Effector CD4-positive, alpha-beta T cell (primary cell): Measurements from ENCODE around the gene ENDOD1.
A peak's percentile ranks its signal among the peaks of the same experiment; 100 is the strongest.

Source experiments
- DNase-seq: peaks from one replicate; pipeline ENCODE4 v3.0.0-alpha.2; 2020

Gene ENDOD1

GRCh38 chr11:95145430-95146060 lies 55.9 kb downstream of the ENDOD1 start:
- no peak for DNase-seq

- DNase-seq = no peak
Measured at GRCh38 chr11:95147364-95147905, 57.8 kb downstream of the ENDOD1 start.

DNA sequence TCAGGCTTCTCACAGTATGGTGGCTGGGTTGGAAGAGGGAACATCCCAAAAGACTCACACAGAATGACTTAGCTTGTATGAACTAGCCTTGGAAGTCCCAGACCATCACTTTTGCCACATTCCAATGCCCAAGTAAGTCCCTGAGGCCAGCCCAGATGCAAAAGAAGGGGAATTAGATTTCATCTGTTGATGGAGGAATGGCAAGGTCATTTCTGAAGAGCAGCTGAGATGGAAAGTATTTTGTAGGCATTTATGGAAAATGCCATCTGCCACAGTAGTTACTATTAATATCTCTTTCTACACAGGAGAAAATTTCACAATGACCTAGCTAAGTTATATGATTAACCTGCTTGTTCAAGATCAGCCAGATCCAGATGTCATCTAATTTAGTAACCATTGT lies 58.8 kb downstream of the ENDOD1 start:
- DNase-seq = no peak

DNA sequence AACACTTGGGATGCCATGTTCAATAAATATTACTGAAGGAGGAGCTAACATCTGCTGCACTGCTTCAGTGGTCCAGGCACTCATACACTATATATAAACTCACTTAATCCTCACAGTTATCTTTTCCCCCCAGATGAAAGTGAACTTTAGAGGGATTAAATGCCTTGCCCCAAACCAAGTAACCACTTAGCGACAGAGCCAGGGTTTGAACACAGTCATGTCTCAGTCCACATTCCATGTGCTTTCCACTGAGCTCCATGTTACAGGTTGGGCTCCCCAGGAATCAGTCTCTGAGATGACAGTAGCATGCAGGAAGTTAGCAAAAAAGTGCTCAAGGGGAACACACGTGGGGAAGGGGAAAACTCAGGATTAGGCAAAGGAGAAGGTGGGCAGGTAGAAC lies 59.3 kb downstream of the ENDOD1 start:
- DNase-seq = no peak

GRCh38 chr11:95149651-95150364 lies 60.2 kb downstream of the ENDOD1 start:
- DNase-seq = no peak

DNA sequence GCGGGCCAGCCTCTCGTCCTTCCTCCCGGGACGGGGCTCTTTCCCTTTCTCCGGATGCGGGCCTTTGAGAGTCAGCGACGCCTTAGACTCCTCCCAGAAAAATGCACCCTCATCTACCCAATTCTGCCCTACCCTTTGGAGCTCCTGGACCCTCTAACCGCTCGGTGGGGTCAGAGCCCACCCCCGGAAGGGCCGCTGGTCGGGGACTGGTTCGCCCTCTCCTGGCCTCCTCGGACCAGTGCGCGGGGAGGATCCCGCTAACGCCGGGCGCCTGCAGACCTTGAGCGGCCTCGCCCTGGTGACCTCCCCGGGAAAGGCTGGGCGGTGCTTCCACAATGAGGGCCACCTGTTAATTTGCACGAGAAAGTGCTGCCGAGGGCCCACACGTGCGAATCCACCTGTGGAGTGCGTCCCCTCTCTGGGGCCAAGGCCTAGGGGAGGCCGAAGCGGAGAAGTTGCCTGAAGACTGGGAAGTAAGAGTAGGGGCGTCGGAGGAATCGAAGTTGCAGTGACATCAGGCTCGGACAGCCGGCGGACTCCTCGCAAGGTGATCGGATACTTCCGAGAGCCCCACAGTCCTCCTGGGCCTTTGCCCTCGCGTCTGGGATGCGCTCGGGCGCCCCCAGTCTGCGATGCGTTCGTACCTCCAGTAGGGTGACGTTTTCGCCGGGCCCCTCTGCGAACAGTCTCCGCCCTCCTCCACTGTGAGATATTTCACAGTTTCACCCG lies 61.5 kb downstream of the ENDOD1 start:
- peak; percentile 88 for DNase-seq

GRCh38 chr11:95152876-95153856 lies 63.5 kb downstream of the ENDOD1 start:
- no peak for DNase-seq

GRCh38 chr11:95153857-95154246 lies 64.2 kb downstream of the ENDOD1 start:
- DNase-seq = no peak

GRCh38 chr11:95154514-95154913 lies 64.9 kb downstream of the ENDOD1 start:
- DNase-seq = peak; percentile 35

- DNase-seq = no peak
Measured at GRCh38 chr11:95155385-95155784, 65.7 kb downstream of the ENDOD1 start.

GRCh38 chr11:95156133-95156721 lies 66.6 kb downstream of the ENDOD1 start:
- no peak for DNase-seq

- no peak for DNase-seq
Measured at GRCh38 chr11:95156916-95157541, 67.4 kb downstream of the ENDOD1 start.

GRCh38 chr11:95157824-95158223 lies 68.2 kb downstream of the ENDOD1 start:
- no peak for DNase-seq

DNA sequence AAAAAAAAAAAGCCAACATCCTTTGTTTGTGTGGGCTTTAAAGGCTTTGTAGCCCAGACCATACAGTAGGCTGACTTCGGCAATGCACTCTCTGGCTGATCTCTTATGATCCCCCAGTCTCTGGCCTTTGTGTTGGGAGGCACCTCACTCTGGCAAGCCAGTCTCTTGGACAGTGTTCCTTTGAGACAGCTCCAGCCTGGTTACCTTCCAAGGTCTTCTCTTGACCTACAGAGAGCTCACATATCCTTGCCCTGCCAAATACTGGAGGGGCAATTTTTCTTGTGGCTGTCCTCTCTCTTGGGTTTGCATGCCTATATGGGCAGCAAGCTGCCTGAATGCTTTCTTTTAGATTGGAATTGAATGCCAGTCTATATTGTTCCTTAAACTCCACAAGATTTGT lies 71.6 kb downstream of the ENDOD1 start:
- no peak for DNase-seq

DNA sequence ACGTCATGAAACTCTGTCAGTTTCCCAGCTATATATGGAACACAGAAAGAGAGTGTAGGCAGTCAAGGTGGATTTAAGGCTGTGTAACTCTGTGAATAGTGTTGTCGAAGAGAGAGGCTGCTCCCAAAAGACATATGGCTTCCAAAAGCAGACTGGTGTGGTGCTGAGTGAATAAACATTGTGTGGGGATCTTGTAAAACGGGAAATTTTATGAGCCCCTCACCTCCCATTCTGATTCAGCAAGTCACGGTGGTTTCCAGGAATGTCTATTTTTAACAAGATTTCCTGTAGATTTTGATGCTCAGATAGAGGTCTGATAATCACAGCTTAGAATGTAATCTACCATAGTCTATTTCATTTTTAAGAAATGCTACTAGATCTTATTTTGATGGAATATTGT lies 73.5 kb downstream of the ENDOD1 start:
- no peak for DNase-seq

DNA sequence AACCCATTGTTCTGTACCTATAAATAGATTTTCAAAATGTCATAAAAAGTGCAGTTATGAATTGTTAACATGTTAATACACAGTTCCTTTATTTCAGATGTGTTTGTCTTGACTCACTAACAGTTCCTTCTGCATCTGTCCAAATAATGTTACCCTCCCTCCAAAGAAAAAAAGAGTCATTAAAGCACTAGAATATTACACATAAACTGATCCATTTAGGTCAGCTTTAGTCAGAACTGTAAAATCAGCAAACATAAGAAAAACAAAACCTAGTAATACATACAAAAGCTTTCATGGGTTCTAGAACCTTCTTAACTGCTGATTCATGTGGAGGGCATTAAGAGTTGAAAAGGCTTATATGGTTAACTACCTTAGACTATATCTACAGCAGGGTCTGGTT lies 76.0 kb downstream of the ENDOD1 start:
- DNase-seq = no peak

GRCh38 chr11:95166781-95167180 lies 77.1 kb downstream of the ENDOD1 start:
- DNase-seq = no peak

GRCh38 chr11:95170294-95170693 lies 80.6 kb downstream of the ENDOD1 start:
- DNase-seq = no peak

DNA sequence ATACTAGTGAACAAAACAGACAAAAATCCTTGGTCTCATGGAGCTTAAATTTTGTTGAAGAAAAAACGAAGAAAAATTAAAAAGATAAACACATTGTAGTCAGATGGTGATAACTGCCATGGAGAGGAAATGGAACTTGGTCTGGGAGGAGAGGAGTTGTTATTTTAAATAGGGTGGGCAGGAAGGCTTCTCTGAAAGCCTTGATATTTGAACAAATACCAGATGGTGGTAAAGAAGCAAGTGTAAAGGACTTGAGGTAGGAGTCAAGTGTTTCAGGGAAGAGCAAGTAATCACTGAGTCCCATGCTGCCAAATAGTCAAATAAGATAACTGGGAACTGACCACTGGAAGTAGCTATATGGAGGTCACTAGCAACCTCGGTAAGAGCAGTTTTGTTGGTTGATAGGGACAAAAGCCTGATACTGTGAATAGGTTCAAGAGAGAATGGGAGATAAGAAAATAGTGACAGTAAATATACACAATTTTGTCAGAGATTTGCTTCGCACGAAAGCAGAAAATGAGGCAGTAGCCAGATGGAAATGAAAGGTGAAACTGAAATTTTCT lies 86.3 kb downstream of the ENDOD1 start:
- DNase-seq = no peak
